ENCODE data around the gene GPR156.

GPR156 gene

GRCh38 chr3:120147072-120147871 lies 137.8 kb downstream of the GPR156 start:
- no peak overlapping the region for H3K4me3 ChIP-seq (ENCODE audit: low read depth, low read length)
- no peak for TF ChIP-seq CTCF (conservative IDR thresholded peaks at IDR 0.05; ENCODE audit: low read depth, low read length)
- DNase-seq (ENCODE audit: low read depth), result no peak

GRCh38 chr3:120145542-120146285 lies 139.3 kb downstream of the GPR156 start:
- no peak overlapping the region for H3K4me3 ChIP-seq (ENCODE audit: low read depth, low read length)
- DNase-seq (ENCODE audit: low read depth), result peak; percentile 56
- no peak for TF ChIP-seq CTCF (conservative IDR thresholded peaks at IDR 0.05; ENCODE audit: low read depth, low read length)

- no peak overlapping the region for H3K4me3 ChIP-seq (ENCODE audit: low read depth, low read length)
- DNase-seq (ENCODE audit: low read depth), result peak; percentile 38
- TF ChIP-seq CTCF (conservative IDR thresholded peaks at IDR 0.05; ENCODE audit: low read depth, low read length), result no peak
Measured at GRCh38 chr3:120144267-120144666, 140.8 kb downstream of the GPR156 start.

- no peak overlapping the region for H3K4me3 ChIP-seq (ENCODE audit: low read depth, low read length)
- TF ChIP-seq CTCF (conservative IDR thresholded peaks at IDR 0.05; ENCODE audit: low read depth, low read length), result no peak
- no peak for DNase-seq (ENCODE audit: low read depth)
Measured at GRCh38 chr3:120143676-120144075, 141.3 kb downstream of the GPR156 start.

- H3K4me3 ChIP-seq (ENCODE audit: low read depth, low read length), result no peak overlapping the region
- no peak for DNase-seq (ENCODE audit: low read depth)
- TF ChIP-seq CTCF (conservative IDR thresholded peaks at IDR 0.05; ENCODE audit: low read depth, low read length), result no peak
Measured at GRCh38 chr3:120142236-120142635, 142.8 kb downstream of the GPR156 start.

GRCh38 chr3:120140098-120140742 lies 144.8 kb downstream of the GPR156 start:
- no peak for TF ChIP-seq CTCF (conservative IDR thresholded peaks at IDR 0.05; ENCODE audit: low read depth, low read length)
- no peak overlapping the region for H3K4me3 ChIP-seq (ENCODE audit: low read depth, low read length)
- no peak for DNase-seq (ENCODE audit: low read depth)
